A549 (cell line): ENCODE measurements around the gene NDUFB5.

ENCODE experiments used
- BHLHE40 ChIP-seq: IDR thresholded peaks from 2 replicates; pipeline ENCODE4 v1.6.1; 2012; ENCODE audit warnings: low read depth, low read length, inconsistent platforms
- CBX2 ChIP-seq: fragments of 200-600 bp; sonication (generic); IDR thresholded peaks from 2 replicates; pipeline ENCODE4 v1.6.1; 2016; ENCODE audit warnings: low read depth, mild to moderate bottlenecking, borderline replicate concordance
- CTCF ChIP-seq: fragments of >200 bp; sonication (Bioruptor Twin); formaldehyde crosslinking; IDR thresholded peaks from 3 replicates; pipeline ENCODE4 v1.5.1; 2016
- EHMT2 ChIP-seq: fragments of 200-600 bp; sonication (generic); IDR thresholded peaks from 2 replicates; pipeline ENCODE4 v1.6.1; 2016; ENCODE audit warnings: antibody characterized with exemption, low read depth, mild to moderate bottlenecking, moderate library complexity
- ESRRA ChIP-seq: fragments of 150-350 bp; IDR thresholded peaks from 2 replicates; pipeline ENCODE4 v1.6.1; 2014; ENCODE audit warnings: mild to moderate bottlenecking, low read length, borderline replicate concordance
- JUNB ChIP-seq: fragments of >200 bp; sonication (Bioruptor Twin); formaldehyde crosslinking; IDR thresholded peaks from 2 replicates; pipeline ENCODE4 v1.6.1; 2016
- MAFK ChIP-seq: fragments of 450-650 bp; IDR thresholded peaks from 2 replicates; pipeline ENCODE4 v1.6.1; 2014; ENCODE audit not compliant: partially characterized antibody
- PBX3 ChIP-seq: IDR thresholded peaks from 2 replicates; pipeline ENCODE4 v1.6.1; 2012
- POLR2A ChIP-seq: IDR thresholded peaks from 2 replicates; pipeline ENCODE4 v1.6.1; 2012; ENCODE audit warnings: mild to moderate bottlenecking, low read length
- RAD21 ChIP-seq, 2 experiments: fragments of >200 bp in 1 of 2; sonication (Bioruptor Twin) in 1 of 2; formaldehyde crosslinking in 1 of 2; IDR thresholded peaks in 1 of 2; conservative IDR thresholded peaks in 1 of 2; 2 replicates in 1 of 2; 3 replicates in 1 of 2; pipeline ENCODE4 v1.6.1; 2012 to 2018; ENCODE audit warnings: inconsistent platforms in 1 of 2
- RFX5 ChIP-seq: fragments of 450-650 bp; IDR thresholded peaks from 2 replicates; pipeline ENCODE4 v1.7.1; 2014; ENCODE audit warnings: antibody characterized with exemption, mild to moderate bottlenecking, moderate library complexity
- ZSCAN20 ChIP-seq: fragments of 250-450 bp; sonication (Bioruptor Pico); IDR thresholded peaks from 2 replicates; pipeline ENCODE4 v1.8.0; 2022; ENCODE audit warnings: mild to moderate bottlenecking, moderate library complexity
- TF ChIP-seq, protein P1 (sequence below): IDR thresholded peaks from 2 replicates; pipeline ENCODE4 v1.6.1; 2012
- TF ChIP-seq, protein P2 (sequence below): fragments of 200-600 bp; sonication (generic); IDR thresholded peaks from 2 replicates; pipeline ENCODE4 v1.6.1; 2016; ENCODE audit warnings: antibody characterized with exemption, mild to moderate bottlenecking, moderate library complexity

DNA sequence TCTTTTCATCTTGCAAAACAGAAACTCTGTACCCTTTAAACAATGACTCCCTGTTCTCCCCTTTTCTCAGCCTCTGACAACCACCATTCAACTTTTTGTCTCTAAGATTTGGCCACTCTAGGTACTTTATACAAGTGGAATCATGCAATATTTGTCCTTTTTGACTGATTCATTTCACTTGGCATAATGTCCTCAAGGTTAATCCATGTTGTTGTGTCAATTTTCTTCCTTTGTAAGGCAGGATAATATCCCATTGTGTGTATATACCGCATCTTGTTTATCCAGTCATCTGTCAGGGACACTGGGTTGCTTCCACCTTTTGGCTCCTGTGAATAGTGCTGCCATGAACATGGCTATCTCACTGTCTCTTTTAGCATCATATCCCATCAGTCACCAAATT, 58.5 kb downstream of the NDUFB5 start:
- TF ChIP-seq POLR2A (no peak), MAFK (no peak), CTCF (no peak), CBX2 (no peak), RAD21 (conservative IDR thresholded peaks at IDR 0.05 in 1 of 2, IDR thresholded peaks at IDR 0.05 in 1 of 2) (no peak), ESRRA (no peak), JUNB (no peak), RFX5 (no peak), PBX3 (no peak), ZSCAN20 (CRISPR knock-in tag) (no peak), EHMT2 (no peak), BHLHE40 (no peak)
- TF ChIP-seq, protein P1, sequence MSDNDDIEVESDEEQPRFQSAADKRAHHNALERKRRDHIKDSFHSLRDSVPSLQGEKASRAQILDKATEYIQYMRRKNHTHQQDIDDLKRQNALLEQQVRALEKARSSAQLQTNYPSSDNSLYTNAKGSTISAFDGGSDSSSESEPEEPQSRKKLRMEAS: no peak
- TF ChIP-seq, protein P2, sequence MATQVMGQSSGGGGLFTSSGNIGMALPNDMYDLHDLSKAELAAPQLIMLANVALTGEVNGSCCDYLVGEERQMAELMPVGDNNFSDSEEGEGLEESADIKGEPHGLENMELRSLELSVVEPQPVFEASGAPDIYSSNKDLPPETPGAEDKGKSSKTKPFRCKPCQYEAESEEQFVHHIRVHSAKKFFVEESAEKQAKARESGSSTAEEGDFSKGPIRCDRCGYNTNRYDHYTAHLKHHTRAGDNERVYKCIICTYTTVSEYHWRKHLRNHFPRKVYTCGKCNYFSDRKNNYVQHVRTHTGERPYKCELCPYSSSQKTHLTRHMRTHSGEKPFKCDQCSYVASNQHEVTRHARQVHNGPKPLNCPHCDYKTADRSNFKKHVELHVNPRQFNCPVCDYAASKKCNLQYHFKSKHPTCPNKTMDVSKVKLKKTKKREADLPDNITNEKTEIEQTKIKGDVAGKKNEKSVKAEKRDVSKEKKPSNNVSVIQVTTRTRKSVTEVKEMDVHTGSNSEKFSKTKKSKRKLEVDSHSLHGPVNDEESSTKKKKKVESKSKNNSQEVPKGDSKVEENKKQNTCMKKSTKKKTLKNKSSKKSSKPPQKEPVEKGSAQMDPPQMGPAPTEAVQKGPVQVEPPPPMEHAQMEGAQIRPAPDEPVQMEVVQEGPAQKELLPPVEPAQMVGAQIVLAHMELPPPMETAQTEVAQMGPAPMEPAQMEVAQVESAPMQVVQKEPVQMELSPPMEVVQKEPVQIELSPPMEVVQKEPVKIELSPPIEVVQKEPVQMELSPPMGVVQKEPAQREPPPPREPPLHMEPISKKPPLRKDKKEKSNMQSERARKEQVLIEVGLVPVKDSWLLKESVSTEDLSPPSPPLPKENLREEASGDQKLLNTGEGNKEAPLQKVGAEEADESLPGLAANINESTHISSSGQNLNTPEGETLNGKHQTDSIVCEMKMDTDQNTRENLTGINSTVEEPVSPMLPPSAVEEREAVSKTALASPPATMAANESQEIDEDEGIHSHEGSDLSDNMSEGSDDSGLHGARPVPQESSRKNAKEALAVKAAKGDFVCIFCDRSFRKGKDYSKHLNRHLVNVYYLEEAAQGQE: no peak
